SU-DHL-6 (cell line): ENCODE data around the gene NUP153.

ENCODE experiments used
- H2AFZ ChIP-seq: fragments of 200-600 bp; sonication (generic); 2 replicates; pipeline ENCODE4 v1.6.1; 2014; ENCODE audit warnings: low read depth, mild to moderate bottlenecking, moderate library complexity, mixed read lengths, antibody characterized with exemption, low read length; ENCODE audit not compliant: severe bottlenecking
- H3F3A ChIP-seq: fragments of 200-600 bp; shearing (Covaris generic); 2 replicates; pipeline ENCODE4 v1.6.0; 2016; ENCODE audit warnings: antibody characterized with exemption, mild to moderate bottlenecking; ENCODE audit not compliant: insufficient read depth
- H3K27ac ChIP-seq: fragments of 200-600 bp; sonication (generic); 2 replicates; pipeline ENCODE4 v1.5.1; 2016; ENCODE audit warnings: low read depth, mild to moderate bottlenecking, low read length, moderate library complexity, mixed read lengths
- H3K27me3 ChIP-seq: fragments of 200-600 bp; sonication (generic), shearing (Covaris generic); 2 replicates; pipeline ENCODE4 v1.6.0; 2014; ENCODE audit warnings: mild to moderate bottlenecking, low read length
- H3K36me3 ChIP-seq: fragments of 200-600 bp; sonication (generic); 2 replicates; pipeline ENCODE4 v1.6.1; 2014; ENCODE audit warnings: mild to moderate bottlenecking, low read length, mixed read lengths
- H3K4me2 ChIP-seq: fragments of 300-600, 200-600 bp; shearing (Covaris generic), sonication (generic); 2 replicates; pipeline ENCODE4 v1.6.0; 2014; ENCODE audit warnings: low read length, low read depth, mild to moderate bottlenecking; ENCODE audit not compliant: poor library complexity, severe bottlenecking
- H3K4me3 ChIP-seq: fragments of 200-600 bp; sonication (generic); 2 replicates; pipeline ENCODE4 v1.5.1; 2014; ENCODE audit warnings: antibody characterized with exemption, low read length, mild to moderate bottlenecking, mixed read lengths; ENCODE audit not compliant: insufficient read depth, poor library complexity, severe bottlenecking
- H3K79me2 ChIP-seq: fragments of 200-600 bp; sonication (generic); 2 replicates; pipeline ENCODE4 v1.6.1; 2014; ENCODE audit warnings: mild to moderate bottlenecking, low read length, moderate library complexity; ENCODE audit not compliant: insufficient read depth
- H3K9ac ChIP-seq: fragments of 200-600 bp; sonication (generic); 2 replicates; pipeline ENCODE4 v1.7.0; 2014; ENCODE audit warnings: mild to moderate bottlenecking, low read length
- H3K9me2 ChIP-seq: fragments of 200-600 bp; sonication (generic); replicated peaks from 2 replicates; pipeline ENCODE4 v1.6.1; 2014; ENCODE audit warnings: low read length; ENCODE audit not compliant: insufficient read depth
- H3K9me3 ChIP-seq: fragments of 200-600 bp; sonication (generic); 2 replicates; pipeline ENCODE4 v1.6.1; 2014; ENCODE audit warnings: low read length, mixed read lengths; ENCODE audit not compliant: insufficient read depth
- H4K20me1 ChIP-seq: fragments of 200-600 bp; sonication (generic); 2 replicates; pipeline ENCODE4 v1.6.1; 2014; ENCODE audit warnings: low read depth, mild to moderate bottlenecking, antibody characterized with exemption, low read length, moderate library complexity, mixed read lengths
- CTCF ChIP-seq: fragments of 200-600 bp; sonication (generic); IDR thresholded peaks from one replicate; pipeline ENCODE4 v1.5.1; 2017; ENCODE audit warnings: antibody characterized with exemption, mild to moderate bottlenecking, low read length, moderate library complexity; ENCODE audit not compliant: insufficient read depth, poor library complexity, severe bottlenecking
- EZH2phosphoT487 ChIP-seq: fragments of 200-600 bp; sonication (generic), shearing (Covaris generic); conservative IDR thresholded peaks from 2 replicates; pipeline ENCODE4 v1.6.1; 2018; ENCODE audit warnings: mild to moderate bottlenecking, antibody characterized with exemption, low read length, moderate library complexity, mixed read lengths

Gene NUP153

GRCh38 chr6:17716221-17716620, 9.5 kb upstream of the NUP153 start:
- no peak overlapping the region for H3K9ac ChIP-seq
- no peaks in the 10 kb centered on the region for H3K36me3 ChIP-seq
- 0 out of 2 replicates have a peak, but pooled peaks cover 4% of the 10 kb centered on the region for H3F3A ChIP-seq
- H3K4me2 ChIP-seq, result no peak overlapping the region
- no peaks in the 10 kb centered on the region for H3K9me2 ChIP-seq
- H3K27me3 ChIP-seq, result no peaks in the 10 kb centered on the region
- no peak overlapping the region for H3K4me3 ChIP-seq
- no peak overlapping the region for H3K27ac ChIP-seq
- H3K9me3 ChIP-seq, result no peaks in the 10 kb centered on the region
- H2AFZ ChIP-seq, result no peak overlapping the region
- H4K20me1 ChIP-seq, result no peaks in the 10 kb centered on the region
- no peaks in the 10 kb centered on the region for H3K79me2 ChIP-seq
- TF ChIP-seq CTCF (no peak), EZH2phosphoT487 (no peak)

- no peaks in the 10 kb centered on the region for H3K27me3 ChIP-seq
- H3K9me2 ChIP-seq, result no peaks in the 10 kb centered on the region
- 0 out of 2 replicates have a peak, but pooled peaks cover 4% of the 10 kb centered on the region for H3F3A ChIP-seq
- H4K20me1 ChIP-seq, result no peaks in the 10 kb centered on the region
- no peak for TF ChIP-seq EZH2phosphoT487
- H3K9me3 ChIP-seq, result no peaks in the 10 kb centered on the region
- H2AFZ ChIP-seq, result no peak overlapping the region
- no peak overlapping the region for H3K27ac ChIP-seq
- H3K4me2 ChIP-seq, result no peak overlapping the region
- no peaks in the 10 kb centered on the region for H3K79me2 ChIP-seq
- no peaks in the 10 kb centered on the region for H3K36me3 ChIP-seq
- H3K4me3 ChIP-seq, result no peak overlapping the region
- no peak overlapping the region for H3K9ac ChIP-seq
Observed at GRCh38 chr6:17714879-17715851, 8.4 kb upstream of the NUP153 start.

GRCh38 chr6:17714177-17714576, 7.5 kb upstream of the NUP153 start:
- no peaks in the 10 kb centered on the region for H3K27me3 ChIP-seq
- no peaks in the 10 kb centered on the region for H3K79me2 ChIP-seq
- no peak overlapping the region for H3K4me2 ChIP-seq
- TF ChIP-seq CTCF (no peak), EZH2phosphoT487 (no peak)
- no peak overlapping the region for H2AFZ ChIP-seq
- no peaks in the 10 kb centered on the region for H4K20me1 ChIP-seq
- no peak overlapping the region for H3K4me3 ChIP-seq
- 0 out of 2 replicates have a peak, but pooled peaks cover 4% of the 10 kb centered on the region for H3F3A ChIP-seq
- no peaks in the 10 kb centered on the region for H3K9me3 ChIP-seq
- no peak overlapping the region for H3K9ac ChIP-seq
- no peaks in the 10 kb centered on the region for H3K9me2 ChIP-seq
- H3K36me3 ChIP-seq, result no peaks in the 10 kb centered on the region
- H3K27ac ChIP-seq, result no peak overlapping the region

GRCh38 chr6:17712576-17712975, 5.9 kb upstream of the NUP153 start:
- Histone ChIP-seq H4K20me1 (no peaks in the 10 kb centered on the region), H3K27me3 (no peaks in the 10 kb centered on the region), H3K4me3 (no peak overlapping the region), H3K9ac (no peak overlapping the region), H3K27ac (no peak overlapping the region), H3K9me3 (no peaks in the 10 kb centered on the region), H3K36me3 (no peaks in the 10 kb centered on the region), H2AFZ (no peak overlapping the region), H3F3A (0 out of 2 replicates have a peak, but pooled peaks cover 4% of the 10 kb centered on the region), H3K4me2 (no peak overlapping the region), H3K79me2 (peaks cover 6% of the 10 kb centered on the region), H3K9me2 (no peaks in the 10 kb centered on the region)
- no peak for TF ChIP-seq CTCF
- no peak for TF ChIP-seq EZH2phosphoT487
